DMS53 treated with DMSO at 0.1 percent for 48 hours (cell line): Measurements from ENCODE around the gene VSNL1.

Source experiments
- DNase-seq: peaks from one replicate; lab custom pipeline; 2025; ENCODE audit not compliant: unreplicated experiment; lab: John Stamatoyannopoulos, UW

Gene VSNL1

DNA sequence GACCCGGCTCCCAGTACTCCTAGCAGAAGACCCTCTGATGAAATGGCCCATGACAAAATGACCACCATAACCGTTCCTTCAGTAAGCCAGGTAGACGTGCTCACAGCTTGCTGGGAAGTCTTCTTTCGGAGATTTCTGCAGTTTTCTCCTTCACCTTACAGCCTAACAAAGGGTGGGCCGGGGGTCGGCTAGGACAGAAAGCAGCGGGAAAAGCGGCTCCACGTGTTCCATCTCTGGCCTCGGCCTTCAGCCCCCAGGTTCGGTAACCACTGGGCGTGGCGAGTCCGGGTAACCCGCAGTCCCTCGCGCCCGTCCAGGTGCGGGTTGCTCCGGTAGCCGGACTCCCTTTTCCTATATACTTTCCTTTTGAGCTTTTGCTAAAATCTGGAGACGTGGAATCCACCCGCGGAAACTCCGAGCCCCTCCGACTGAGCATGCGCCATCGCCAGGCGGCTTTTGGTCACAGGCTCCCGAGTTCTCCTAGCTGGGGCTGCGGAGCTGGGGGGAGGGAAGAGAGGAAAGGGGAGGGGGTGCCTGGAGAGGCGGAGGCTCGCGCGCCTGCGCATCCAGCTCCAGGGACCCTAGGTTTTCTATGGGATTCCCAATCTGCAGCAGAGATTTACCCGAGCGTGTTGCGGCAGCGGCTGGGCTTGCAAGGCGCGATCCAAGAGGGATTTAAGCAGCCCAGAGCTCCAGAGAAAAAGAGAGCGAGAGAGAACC is at the start of gene VSNL1:
VSNL1 (plus strand) TSS at position 604 of the 720 bp plus-strand sequence. CDS start 51,379 bp downstream, outside the sequence.
- DNase-seq = peak; percentile 81

DNA sequence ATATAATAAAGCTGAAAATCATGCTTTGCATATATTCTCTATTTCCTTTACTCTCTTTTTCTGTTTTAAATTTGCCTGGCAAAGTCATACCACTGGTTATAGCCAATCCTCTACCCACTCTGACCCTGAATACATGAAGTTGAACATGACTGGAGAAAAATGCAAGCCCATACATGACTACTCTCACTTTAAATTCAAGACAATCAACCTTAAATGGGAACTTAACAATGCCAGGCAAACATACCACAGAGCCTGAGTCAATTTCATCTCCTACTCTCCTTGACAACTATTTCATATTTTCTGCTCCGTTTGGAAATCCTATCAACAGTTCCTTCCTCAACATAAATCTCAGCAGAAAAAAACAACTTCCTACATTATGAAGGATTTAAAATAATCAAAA is 44.9 kb upstream of the VSNL1 start:
- no peak for DNase-seq

DNA sequence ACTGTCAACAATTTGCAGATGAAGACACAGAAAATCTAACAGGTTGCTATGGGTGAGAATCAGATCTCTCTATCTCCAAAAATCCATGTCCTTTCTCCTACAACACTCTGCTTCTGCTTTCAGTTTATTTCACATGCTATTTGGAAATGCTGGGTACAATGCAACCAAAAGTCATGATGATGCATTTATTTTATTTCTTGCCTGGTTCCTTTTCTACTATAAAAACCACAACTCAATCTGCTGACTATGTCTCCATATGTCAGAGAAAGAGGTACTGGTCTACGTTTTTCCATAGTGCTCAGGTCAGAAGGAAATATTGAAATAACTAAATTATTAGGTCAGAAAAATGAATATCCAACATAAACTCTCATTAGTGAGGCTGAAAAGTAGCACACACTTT is 42.8 kb upstream of the VSNL1 start:
- no peak for DNase-seq

DNA sequence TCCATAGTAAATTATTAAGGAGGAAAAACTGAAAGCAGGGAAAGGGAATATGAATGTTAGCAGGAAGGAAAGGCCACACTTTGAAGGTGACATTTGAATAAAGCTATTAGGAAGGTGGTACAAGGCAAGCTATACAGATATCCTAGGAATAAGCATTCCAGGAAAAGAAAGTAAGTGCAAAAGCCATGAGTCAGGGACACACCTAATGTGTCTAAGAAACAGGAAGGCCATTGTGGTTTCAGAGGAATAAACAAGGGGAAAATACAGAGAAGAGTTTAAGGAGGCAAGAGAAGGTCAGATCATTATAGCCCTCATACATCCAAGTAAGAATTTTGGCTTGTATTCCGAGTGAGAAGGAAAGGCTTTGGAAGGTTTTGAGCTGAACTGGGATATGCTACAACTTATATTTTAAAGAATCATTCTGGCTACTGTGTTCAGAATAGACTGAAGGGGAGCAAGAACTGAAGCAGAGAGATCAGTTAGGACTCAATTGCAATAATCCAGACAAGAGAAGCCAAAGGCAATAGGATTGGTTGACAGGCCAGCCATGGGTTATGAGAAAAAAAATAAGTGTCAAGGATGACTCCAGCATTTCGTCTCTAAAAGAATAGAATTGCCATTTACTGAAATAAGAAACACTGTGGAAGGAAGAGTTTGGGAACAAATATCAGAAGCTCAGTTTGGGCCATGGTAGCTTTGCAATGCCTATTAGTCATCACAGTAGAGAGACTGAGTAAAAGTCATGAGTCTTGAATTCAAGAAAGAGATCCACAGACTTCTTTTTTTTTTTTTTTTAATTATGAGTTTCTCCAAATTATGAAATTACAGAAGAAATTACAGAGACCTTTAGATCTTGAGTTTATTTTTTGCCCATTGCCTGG is 33.5 kb upstream of the VSNL1 start:
- DNase-seq = no peak

DNA sequence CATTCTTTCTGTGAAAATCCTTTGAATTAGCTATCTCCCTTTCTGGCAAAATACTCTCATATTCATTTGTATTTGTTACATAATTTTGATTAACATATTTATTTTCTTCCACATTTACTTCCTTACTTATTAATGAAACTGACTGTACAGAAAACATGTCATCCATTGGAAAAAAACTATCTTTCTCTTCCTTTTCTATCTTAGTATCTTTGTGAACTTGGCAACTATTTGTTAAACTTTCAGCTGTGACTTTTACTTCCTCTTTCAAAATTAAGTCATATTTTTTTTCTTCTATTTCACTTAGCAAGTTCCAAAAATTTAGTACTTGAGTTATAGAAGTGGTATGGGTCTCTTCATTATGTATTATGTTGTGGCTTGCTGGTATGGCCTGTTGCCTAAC is 24.8 kb upstream of the VSNL1 start:
- no peak for DNase-seq

DNA sequence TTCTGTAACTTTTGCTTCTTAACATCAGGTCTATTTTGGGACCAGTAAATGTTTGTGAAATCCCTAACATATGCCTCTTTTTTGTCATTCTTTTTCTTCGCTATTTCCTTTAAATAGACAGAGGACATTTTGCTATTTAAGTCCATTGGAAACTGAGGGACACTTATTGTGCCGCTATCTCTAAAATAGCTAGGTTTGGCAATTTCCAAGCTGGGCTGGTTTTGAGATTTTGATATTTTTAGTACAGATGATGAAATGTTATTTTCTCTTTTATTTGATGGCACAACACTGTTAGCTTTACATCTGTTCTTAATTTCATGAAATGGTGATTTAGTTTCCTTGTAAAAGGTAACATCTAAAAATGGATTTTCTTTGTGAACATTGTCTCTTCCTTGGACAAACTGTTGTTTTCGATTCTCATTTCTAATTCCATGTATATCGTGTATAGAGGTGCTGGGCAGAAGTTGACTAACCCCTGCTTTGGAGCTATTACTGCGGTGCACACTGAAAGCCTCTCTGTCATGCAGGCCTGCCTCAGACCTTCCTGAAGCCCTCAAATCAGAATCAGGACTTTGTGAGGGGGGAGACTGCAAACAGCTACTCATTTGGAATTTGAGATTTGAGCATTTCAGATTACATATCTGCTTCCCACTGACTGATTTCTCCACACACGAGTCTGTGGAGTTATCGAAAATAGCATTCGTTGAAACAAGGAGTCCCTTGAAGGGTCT is 22.9 kb upstream of the VSNL1 start:
- DNase-seq = no peak

DNA sequence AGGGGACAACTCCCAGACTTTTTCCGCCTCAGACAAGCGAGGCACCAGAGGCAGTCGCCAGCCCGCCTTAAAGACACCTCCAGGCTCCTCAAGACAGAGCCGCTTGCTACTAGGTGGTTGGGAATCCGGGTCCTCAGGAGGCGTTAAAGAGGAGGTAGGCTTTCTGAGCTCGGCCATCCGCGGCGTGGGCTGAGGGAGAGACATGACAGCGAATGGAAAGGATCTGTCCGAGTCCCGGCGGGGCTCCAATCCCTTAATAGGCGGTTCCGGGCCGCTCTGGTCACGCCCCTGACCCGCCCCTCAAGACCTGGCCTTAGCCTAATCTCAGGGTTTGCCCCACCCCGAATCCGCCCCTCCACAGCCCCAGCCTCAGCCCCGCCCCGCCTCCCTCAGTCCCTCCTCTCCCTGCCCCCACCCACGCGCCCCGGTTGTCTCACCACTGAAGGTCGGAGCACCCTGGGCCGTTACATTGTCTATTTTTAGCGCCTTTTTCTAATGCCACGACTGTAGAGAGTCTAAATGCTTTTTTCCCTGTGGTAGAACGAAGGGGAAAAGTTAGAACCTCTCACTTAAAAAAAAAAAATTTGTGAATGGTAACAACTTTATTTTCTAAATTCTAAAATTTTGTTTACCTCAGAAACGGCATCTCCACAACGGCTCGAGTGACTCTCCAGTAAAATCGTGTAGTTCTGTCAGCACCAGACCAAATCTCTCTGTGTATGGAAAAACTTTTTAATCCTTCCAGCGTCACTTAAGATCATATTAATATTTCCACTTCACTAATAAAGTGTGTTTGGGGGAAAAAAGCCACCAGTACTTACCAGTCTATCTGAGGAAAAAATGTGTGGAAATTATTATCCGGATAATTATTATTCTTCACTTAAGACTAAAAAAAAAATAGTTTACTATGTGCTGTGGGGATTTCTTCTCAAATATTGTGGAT is 22.0 kb upstream of the VSNL1 start, which contains the start of gene RAD51AP2:
RAD51AP2 (minus strand) TSS at position 229 of the 943 bp plus-strand sequence; CDS start at position 204, 25 bp downstream.
- peak; percentile 50 for DNase-seq

DNA sequence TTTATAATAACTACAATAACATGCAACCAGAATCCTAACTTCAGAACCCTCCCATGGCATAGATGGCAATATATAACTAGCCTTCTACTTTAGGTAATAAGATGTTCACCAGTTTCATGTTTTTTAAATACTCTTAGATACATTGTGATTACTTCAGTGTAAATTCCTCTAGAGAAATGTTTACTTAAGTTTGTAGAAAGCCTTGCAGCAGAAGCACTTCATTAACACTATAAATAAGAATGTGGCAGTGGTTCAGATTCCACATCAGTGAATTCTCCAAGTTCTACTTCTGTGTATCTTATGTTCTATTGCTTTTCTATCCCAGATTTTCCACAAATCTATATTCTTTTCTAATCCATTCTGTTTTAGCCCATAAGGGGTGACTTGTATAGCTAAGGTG is 21.0 kb upstream of the VSNL1 start:
- no peak for DNase-seq

DNA sequence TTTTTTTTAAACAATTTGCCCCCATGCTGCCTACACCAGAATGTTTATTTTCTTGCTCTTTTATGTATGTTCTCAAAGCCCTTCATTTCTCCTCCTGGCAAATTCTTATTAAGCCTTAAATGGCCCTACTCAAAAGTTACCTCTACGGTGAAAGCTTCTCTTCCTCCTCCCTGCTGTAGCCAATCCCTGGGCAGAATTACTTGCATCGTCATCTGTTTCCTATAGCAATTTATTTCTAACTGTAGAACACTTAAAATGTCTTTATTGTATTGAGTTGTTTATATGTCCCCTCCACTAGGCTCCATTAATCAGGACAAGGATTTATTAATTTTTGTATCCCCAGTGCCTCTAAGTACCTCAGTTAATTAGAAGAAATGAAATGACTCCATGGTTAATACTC is 19.7 kb upstream of the VSNL1 start:
- no peak for DNase-seq

DNA sequence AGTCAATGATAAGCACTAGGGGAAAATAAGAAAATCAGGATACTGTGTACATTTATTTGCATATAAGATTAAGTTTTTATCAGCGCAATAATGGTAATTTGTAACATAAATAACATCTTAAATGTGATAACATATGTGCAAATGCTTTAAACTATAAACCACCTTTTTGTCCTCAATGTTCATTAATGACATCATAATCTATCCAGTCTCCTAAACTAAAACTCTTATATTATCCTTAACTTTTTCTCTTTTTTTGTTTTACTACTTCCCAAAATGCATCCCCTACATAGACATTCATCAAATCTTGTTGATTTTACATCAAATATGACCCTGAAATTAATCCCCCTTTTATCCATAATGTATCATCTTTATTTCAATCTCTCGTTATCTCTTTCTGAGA is 18.9 kb upstream of the VSNL1 start:
- DNase-seq = no peak

DNA sequence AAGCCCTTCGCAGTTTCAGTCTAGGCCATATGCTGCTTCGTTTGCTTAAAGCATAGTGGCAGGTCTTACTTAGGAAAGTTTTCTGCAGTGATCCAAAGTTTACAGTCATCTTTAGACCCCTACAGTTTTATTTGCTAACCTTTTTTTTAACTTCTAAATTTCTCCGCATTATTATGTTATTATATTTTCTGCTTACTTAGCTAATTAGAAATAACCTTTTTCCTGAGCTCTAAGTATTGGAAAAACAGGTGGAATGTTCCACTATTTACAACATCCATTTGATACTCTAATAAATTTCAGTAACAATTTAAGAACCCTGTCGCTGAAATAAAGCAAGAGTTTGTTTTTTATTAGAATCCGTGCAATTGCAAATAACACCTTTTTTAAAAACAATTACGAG is 18.2 kb upstream of the VSNL1 start:
- no peak for DNase-seq

DNA sequence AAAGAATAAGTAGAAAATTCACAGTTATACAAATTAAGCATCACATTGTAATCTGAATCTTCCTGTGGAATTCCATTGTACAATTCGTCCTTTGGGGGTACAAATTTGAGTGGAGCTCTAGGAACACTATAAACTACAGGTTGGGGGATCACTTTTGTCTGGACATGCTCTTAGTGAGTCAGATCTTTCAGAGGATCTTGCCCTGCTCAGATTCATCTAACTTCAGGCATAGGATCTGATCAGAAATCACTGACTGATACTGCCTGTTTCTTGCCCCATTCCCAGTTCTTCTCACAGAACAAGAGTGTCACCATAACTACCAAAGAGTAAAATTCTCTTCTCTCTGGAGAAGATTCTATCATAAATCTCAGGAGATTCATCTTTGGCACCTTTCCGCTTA is 10.7 kb upstream of the VSNL1 start:
- DNase-seq = no peak

DNA sequence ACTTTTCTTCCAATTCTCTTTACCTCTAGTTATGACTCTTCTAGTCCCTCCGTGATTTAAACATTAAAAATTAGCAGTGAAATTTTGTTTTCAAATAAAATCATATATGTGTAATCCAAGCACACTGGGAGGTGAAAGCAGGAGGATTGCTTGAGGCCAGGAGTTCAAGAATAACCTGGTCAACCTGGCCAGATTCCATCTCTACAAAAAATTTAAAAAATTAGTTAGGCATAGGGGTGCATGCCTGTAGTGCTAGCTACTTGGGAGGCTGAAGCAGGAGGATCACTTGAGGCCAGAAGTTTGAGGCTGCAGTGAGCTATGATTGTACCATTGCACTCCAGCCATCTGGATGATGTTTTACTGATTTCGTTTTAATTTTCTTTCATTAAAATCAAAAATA is 7.0 kb upstream of the VSNL1 start:
- DNase-seq = no peak

DNA sequence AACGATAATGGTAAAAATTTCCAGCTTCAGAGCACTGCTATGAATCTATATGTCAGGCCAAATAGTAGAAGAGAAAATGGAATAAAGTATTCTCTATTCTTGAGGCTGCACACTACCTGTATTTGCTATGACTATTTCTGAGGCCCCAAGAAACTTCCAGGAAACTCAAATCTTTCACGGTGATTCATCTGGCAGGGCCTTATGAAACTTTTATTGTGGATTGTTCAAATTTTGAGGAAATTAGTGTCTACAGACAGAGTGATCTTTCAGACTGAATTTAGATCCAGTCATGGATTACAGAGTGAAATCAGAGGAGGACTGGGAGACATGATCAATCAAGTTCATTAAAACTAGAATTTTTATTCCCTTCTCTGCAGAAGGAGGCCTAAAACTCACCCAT is 4.1 kb upstream of the VSNL1 start:
- no peak for DNase-seq

DNA sequence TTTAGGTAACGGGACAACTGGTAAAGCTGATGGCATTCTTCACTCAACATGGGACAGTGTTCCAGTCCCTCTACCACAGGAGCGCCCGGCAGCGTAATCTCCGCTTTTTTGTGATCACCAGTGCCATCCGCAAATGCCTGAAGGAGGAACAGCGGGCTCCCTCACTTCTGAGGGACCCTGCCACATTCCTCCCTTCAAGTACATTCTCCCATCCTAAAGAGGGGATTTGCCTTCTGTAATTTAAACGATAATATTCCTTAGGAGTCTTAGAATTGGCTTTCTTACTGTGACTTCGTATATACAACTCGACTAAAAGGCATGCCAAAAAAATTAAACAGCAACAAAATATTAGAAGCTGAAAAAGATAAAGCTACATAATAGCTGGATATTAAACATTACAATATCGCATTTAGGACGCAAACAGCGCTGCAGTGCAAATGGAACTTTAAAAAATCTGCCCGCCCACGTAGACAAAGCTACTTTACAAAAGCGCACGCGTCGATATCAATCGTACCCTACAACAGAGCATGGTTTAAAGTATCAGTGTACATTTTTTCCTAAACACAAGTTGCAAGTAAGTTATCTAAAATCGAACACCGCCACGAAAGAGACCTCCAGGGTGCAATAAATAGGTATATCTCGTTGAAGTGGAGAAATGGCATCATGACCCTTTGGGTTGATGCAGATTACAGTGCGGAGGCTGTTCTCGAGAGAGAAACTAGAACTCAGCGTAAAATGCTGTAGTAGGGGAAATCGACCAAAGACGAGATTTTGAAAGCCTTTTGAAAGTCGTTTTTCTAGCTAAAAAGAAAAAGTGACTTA is 2.3 kb upstream of the VSNL1 start:
- no peak for DNase-seq

DNA sequence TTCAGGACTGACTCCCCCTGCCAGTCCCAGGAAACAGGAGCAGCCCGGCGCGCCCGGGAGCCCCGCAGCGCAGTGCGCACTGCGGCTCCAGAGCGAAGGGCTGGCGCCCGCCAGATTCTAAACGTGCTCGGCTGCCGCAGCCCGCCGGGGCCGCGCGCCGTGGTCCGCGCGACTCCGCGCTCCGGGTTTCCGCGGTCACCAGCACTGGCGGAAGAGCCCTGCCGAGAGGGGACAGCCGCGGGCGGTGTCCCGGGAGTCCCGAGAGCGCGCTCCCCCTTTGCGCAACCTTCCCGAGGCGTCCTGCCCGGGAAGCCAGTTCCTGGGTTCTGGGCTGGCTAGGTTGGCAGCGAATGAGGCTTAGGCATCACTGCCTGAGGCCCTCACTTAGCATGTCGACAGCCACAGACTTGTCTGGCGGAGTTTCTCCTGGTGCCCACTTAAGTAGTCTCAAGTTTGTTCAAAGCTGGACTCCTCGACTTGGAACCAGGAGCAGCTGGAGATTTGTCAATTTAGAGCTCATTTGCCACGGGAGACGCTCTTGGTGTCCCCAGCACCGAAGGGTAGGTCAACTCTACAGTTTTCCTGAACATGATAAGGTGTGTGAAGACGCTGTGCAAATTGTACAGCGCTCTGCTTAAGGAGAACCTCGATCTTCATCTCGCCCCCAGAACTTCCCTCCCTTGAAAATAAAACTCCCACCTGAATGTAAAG is 1.5 kb upstream of the VSNL1 start:
- peak; percentile 62 for DNase-seq

DNA sequence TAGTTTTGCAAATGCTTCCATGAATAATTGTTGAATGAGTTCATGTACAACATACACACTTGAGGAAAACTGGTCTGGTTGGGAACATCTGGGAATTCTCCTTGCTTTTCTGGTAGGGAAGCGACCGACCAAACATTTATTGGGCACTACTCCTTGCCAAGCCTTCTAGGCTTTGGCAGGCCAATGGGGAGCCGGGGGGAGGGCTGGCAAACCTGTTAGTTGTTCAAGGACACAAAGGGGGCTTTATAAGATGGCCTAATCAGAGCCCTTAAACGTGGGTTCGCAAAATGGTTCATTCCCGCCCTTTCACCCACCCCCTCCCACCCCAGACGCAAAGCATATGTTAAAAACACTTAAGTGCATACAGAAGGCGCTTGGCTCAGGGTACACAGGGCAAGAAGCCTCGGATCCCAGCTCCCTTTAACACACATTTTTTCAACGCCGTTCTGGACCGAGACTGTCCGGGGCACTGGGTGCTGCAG is 844 bp upstream of the VSNL1 start:
- DNase-seq = peak; percentile 36

DNA sequence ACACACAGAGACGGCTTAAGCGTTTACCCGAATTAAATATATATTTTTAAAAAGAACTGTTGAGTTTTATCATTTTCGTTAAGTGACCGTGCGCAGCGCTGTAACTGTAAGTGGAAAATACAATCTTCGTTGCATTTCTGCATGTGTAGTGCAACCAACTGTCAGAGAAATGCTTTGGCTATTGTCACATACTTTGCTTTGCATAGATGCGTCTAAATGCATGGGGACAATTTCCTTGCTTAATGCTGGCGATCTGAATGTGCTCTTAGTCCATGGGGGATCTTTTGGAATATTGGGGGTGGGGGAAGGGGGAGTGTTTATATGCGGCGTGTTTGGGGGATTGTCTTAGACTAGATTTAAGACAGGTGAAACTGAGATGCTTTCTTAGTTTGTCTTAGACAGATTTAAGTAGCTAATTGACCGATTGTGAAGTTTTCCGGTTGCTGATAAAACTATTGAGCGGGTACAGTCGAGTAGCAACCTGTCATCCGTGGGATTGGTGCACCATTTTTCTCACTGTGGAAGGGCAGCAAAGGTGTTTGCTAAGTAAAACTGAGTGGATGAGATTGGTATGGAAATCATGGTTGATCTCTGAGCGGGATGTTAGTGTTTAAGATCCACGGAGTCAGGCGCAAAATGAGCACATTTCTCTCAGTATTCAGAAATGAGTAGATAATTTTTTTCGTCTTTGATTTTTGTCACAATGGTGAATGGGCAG is 476 bp downstream of the VSNL1 start:
- no peak for DNase-seq
